ENCODE data around the gene COLEC11. TPM values are rescaled to one million over a fixed set of nuclear protein-coding genes. Genes with fewer than 3 reads are reported as not detected.

COLEC11 gene
- total RNA-seq, 4 donors from 2014 or later: 3.6 to 15.9 (median 5.9) TPM

DNA sequence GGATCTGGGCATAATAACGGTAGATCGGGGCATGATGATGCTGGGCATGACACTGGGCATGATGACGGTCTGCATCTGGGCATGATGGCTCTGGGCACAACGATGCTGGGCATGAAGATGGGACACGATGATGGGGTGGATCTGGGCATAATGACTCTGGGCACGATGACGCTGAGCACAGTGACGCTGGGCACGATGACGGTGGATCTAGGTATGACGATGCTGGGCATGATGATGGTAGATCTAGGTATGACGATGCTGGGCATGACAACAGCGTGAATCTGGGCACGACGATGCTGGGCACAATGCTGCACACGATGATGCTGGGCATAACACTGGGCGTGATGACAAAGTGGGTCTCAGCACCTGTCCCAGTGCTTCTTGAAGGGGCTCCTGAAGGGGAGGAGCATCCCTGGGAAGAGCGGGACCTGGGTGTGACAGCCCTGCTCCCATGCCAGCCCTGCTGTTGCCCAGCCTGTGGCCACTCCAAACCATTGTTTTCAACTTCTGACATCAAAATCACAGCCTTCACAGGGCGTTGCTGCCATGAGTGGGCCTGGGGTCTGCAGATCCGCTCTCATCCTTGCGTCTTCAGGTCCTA is 32.7 kb downstream of the COLEC11 start:
- TF ChIP-seq, protein P1, sequence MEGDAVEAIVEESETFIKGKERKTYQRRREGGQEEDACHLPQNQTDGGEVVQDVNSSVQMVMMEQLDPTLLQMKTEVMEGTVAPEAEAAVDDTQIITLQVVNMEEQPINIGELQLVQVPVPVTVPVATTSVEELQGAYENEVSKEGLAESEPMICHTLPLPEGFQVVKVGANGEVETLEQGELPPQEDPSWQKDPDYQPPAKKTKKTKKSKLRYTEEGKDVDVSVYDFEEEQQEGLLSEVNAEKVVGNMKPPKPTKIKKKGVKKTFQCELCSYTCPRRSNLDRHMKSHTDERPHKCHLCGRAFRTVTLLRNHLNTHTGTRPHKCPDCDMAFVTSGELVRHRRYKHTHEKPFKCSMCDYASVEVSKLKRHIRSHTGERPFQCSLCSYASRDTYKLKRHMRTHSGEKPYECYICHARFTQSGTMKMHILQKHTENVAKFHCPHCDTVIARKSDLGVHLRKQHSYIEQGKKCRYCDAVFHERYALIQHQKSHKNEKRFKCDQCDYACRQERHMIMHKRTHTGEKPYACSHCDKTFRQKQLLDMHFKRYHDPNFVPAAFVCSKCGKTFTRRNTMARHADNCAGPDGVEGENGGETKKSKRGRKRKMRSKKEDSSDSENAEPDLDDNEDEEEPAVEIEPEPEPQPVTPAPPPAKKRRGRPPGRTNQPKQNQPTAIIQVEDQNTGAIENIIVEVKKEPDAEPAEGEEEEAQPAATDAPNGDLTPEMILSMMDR (IDR thresholded peaks at IDR 0.05): no peak
- no peak for DNase-seq (ENCODE audit: low spot score)

GRCh38 chr2:3628241-3628679 is 33.3 kb downstream of the COLEC11 start:
- no peak for ATAC-seq (ENCODE audit: low FRiP score)
- no peak for DNase-seq (ENCODE audit: low spot score)
- TF ChIP-seq, protein P1 (IDR thresholded peaks at IDR 0.05): no peak

More for the DNA sequence above, 32.7 kb downstream of the COLEC11 start:
- ATAC-seq (ENCODE audit: low FRiP score): no peak

DNA sequence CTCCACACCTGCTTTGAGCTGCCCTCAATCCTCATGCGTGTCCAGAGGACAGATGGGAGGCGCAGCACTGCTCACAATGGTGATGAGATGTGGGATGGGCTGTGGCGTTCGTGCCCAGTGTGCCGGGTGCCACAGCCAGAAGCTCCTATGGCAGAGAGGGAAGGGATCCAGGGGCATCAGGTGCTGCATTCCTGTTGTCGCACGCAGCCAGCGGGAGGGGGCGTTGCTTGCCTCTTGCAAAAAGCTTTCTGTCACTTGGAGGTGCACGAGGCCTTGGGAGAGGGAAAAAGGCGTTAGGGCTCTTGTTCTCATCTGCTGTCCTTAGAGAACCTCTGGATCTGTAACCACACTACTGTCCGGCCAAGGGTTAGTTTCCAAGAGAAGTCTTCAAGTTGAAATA is 33.9 kb downstream of the COLEC11 start:
- ATAC-seq (ENCODE audit: low FRiP score) (no peak), DNase-seq (ENCODE audit: low spot score) (no peak)
- TF ChIP-seq, protein P1 (IDR thresholded peaks at IDR 0.05): no peak

GRCh38 chr2:3630631-3631030 is 35.7 kb downstream of the COLEC11 start:
- DNase-seq (ENCODE audit: low spot score): no peak
- no peak for ATAC-seq (ENCODE audit: low FRiP score)
- TF ChIP-seq, protein P1 (IDR thresholded peaks at IDR 0.05): no peak

DNA sequence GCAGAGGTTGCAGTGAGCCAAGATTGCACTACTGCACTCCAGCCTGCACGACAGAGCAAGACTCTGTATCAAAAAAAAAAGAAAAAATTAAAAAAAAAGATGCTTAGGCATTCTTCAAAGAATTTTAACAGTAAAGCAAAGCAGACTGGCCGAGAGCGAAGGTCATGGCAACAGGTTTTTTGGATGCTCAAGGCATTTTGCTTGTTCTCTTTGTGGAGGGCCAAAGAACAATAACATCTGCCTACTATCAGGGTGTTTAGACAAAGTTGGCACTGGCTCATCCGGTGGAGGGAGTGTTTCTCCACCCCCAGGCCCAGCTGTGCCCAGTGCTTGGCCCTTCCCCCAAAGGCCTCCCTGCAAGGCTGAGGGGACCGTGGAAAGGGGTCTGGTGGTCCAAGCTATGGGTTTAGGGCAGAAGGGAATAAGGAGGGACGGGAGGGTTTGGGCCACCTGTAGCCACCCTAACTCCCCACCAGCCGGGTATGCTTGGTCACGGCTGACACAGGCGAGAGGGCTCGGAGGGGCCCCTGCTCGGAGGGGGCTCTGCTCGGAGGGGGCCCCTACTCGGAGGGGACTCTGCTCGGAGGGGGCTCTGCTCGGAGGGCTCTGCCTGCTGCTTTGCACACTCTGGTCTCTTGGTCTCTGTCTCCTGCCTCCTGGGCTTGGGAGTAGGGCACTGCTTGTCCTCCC is 36.4 kb downstream of the COLEC11 start:
- ATAC-seq (ENCODE audit: low FRiP score): no peak

GRCh38 chr2:3631851-3632659 is 37.1 kb downstream of the COLEC11 start:
- TF ChIP-seq, protein P1 (IDR thresholded peaks at IDR 0.05): no peak
- DNase-seq (ENCODE audit: low spot score): no peak
- no peak for ATAC-seq (ENCODE audit: low FRiP score)

More for the DNA sequence above, 36.4 kb downstream of the COLEC11 start:
- TF ChIP-seq, protein P1 (IDR thresholded peaks at IDR 0.05): no peak
- DNase-seq (ENCODE audit: low spot score): no peak

All from omental fat pad (tissue), 4 donors.